ENCODE results near the gene HCN1.

- TF ChIP-seq ZNF543 (CRISPR knock-in tag; IDR thresholded peaks at IDR 0.05): no peak
- TF ChIP-seq CREB1 (IDR thresholded peaks at IDR 0.05): no peak
- no peak for TF ChIP-seq CREB1 (CRISPR knock-in tag; IDR thresholded peaks at IDR 0.05)
- TF ChIP-seq ZFP91 (CRISPR knock-in tag; IDR thresholded peaks at IDR 0.05; ENCODE audit: borderline replicate concordance): no peak
- no peak for TF ChIP-seq ZNF333 (CRISPR knock-in tag; IDR thresholded peaks at IDR 0.05; ENCODE audit: borderline replicate concordance)
- no peak for TF ChIP-seq REST (IDR thresholded peaks at IDR 0.05; ENCODE audit: borderline replicate concordance in 1 of 2, low read depth in 1 of 2, low read length in 2 of 2)
Measured at GRCh38 chr5:45596320-45596719, 99.9 kb downstream of the HCN1 start.

All from HepG2 (cell line).